BE2C (cell line): ENCODE data around the gene TMEM255B.

Experiments
- DNase-seq: peaks from one replicate; pipeline ENCODE4 v3.0.0-alpha.2; 2020
- H3K27me3 ChIP-seq: fragments of 250-450 bp; sonication (Bioruptor Pico); 2 replicates; pipeline ENCODE4 v1.5.1; 2020; ENCODE audit warnings: mild to moderate bottlenecking
- H3K36me3 ChIP-seq: fragments of 250-450 bp; sonication (Bioruptor Pico); 2 replicates; pipeline ENCODE4 v1.5.1; 2020; ENCODE audit warnings: mild to moderate bottlenecking
- H3K4me1 ChIP-seq: fragments of 250-450 bp; sonication (Bioruptor Pico); 2 replicates; pipeline ENCODE4 v1.5.1; 2020
- H3K4me3 ChIP-seq: 2 replicates; pipeline ENCODE4 v1.5.1; 2011; ENCODE audit warnings: low read depth, low read length
- H3K9me3 ChIP-seq: fragments of 250-450 bp; sonication (Bioruptor Pico); 2 replicates; pipeline ENCODE4 v1.5.1; 2020
- TF ChIP-seq, protein P1 (sequence below): IDR thresholded peaks from 2 replicates; pipeline ENCODE4 v1.5.1; 2012; ENCODE audit warnings: mild to moderate bottlenecking, low read depth, low read length

TMEM255B gene

DNA sequence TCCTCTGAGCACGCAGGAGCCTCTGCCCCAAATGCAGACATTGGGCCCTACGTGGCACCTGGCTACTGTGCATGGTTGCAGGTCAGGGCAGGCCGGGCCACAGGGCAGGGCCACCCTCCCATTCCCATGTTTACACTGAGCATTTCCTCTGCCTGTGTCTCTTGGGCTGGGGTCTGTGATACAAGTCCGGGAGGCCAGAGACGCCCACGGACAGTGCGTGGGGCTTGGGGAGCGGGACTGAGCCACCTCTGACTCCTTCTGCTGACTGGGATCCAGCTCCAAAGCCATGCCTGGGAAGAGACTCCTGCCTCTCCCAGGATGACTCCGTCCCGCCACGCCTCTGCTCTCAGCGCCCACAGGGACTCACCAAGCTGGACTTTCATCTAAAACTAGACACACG lies 86.0 kb downstream of the TMEM255B start:
- Histone ChIP-seq H3K36me3 (no peaks in the 10 kb centered on the region), H3K9me3 (no peaks in the 10 kb centered on the region), H3K4me1 (no peaks in the 10 kb centered on the region), H3K27me3 (no peaks in the 10 kb centered on the region), H3K4me3 (no peak overlapping the region)
- no peak for DNase-seq
- TF ChIP-seq, protein P1, sequence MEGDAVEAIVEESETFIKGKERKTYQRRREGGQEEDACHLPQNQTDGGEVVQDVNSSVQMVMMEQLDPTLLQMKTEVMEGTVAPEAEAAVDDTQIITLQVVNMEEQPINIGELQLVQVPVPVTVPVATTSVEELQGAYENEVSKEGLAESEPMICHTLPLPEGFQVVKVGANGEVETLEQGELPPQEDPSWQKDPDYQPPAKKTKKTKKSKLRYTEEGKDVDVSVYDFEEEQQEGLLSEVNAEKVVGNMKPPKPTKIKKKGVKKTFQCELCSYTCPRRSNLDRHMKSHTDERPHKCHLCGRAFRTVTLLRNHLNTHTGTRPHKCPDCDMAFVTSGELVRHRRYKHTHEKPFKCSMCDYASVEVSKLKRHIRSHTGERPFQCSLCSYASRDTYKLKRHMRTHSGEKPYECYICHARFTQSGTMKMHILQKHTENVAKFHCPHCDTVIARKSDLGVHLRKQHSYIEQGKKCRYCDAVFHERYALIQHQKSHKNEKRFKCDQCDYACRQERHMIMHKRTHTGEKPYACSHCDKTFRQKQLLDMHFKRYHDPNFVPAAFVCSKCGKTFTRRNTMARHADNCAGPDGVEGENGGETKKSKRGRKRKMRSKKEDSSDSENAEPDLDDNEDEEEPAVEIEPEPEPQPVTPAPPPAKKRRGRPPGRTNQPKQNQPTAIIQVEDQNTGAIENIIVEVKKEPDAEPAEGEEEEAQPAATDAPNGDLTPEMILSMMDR: no peak

DNA sequence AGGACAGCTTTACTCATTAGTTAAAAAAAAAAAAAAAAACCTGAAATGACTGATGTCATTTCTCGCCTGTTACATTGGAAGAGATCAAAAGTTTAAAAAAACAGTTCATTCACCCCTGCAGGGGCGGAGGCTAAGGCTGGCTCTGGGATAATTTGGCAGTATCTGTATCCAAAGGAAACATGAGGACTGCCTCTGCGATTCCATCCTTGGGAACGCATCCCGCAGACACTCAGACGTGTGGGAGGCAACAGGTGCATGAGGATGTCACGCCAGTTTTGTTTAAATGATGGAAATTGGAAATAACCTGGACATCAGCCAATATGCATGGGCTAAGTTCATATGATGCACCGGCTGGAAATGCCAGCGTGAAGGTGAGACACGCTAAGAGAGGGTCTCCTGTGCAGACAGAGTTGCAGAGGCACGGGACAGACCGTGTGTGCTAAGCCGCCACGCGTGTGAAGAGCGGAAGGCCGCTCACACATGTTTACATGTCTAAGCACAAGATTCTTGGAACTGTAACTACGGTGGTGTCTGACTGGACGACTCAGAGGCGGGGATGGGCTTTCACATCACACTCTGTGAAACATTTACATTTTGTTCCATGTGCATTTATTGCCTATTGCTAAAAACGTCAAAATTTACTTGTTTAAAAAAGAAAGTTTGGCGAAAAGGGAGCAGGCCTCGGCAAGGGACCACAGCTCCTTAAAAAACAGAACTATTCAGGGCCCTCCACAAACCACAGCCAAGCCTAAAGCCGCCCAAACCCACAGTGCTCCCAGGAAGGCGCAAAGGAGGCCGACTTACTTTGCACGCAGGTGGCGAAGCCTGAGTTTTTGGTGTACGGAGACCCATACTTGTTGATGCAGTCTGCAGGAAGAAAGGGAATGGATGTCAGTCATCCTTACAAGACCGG lies 87.0 kb downstream of the TMEM255B start:
- TF ChIP-seq, protein P1: no peak

GRCh38 chr13:113846636-113847318 lies 87.8 kb downstream of the TMEM255B start:
- Histone ChIP-seq H3K27me3 (no peaks in the 10 kb centered on the region), H3K4me1 (no peaks in the 10 kb centered on the region), H3K36me3 (no peaks in the 10 kb centered on the region), H3K4me3 (no peak overlapping the region), H3K9me3 (no peaks in the 10 kb centered on the region)
- no peak for DNase-seq
- TF ChIP-seq, protein P1: no peak

More for the DNA sequence above, 87.0 kb downstream of the TMEM255B start:
- Histone ChIP-seq H3K27me3 (no peaks in the 10 kb centered on the region), H3K9me3 (no peaks in the 10 kb centered on the region), H3K36me3 (no peaks in the 10 kb centered on the region), H3K4me1 (no peaks in the 10 kb centered on the region), H3K4me3 (no peak overlapping the region)
- no peak for DNase-seq

- Histone ChIP-seq H3K36me3 (no peaks in the 10 kb centered on the region), H3K9me3 (no peaks in the 10 kb centered on the region), H3K4me3 (no peak overlapping the region), H3K4me1 (no peaks in the 10 kb centered on the region), H3K27me3 (no peaks in the 10 kb centered on the region)
- TF ChIP-seq, protein P1: no peak
- DNase-seq: no peak
These were observed 89.0 kb downstream of the TMEM255B start for GRCh38 chr13:113848020-113848419.

GRCh38 chr13:113848431-113849260 lies 89.6 kb downstream of the TMEM255B start:
- no peaks in the 10 kb centered on the region for H3K36me3 ChIP-seq
- H3K27me3 ChIP-seq: no peaks in the 10 kb centered on the region
- TF ChIP-seq, protein P1: no peak
- no peak overlapping the region for H3K4me3 ChIP-seq
- no peak for DNase-seq
- no peaks in the 10 kb centered on the region for H3K9me3 ChIP-seq
- H3K4me1 ChIP-seq: no peaks in the 10 kb centered on the region
